ENCODE results near the gene STEAP3. TPM values are rescaled to one million over a fixed set of nuclear protein-coding genes. Genes with fewer than 3 reads are reported as not detected.

STEAP3 gene
- total RNA-seq, 1 experiment from 2014 or later: 32.3 TPM

- Histone ChIP-seq H3K4me3 (replicated peaks in 1 of 2; ENCODE audit: low read depth in 1 of 2, low read length in 2 of 2) (no peak overlapping the region), H3K9ac (ENCODE audit: low read length) (no peak overlapping the region), H3K27ac (ENCODE audit: low read depth, low read length) (no peak overlapping the region), H3K4me2 (ENCODE audit: low read length) (no peak overlapping the region), H3K4me1 (ENCODE audit: control insufficient read depth in 1 of 2, insufficient read depth in 2 of 2, low read length in 2 of 2) (peaks cover 25 to 36% of the 10 kb centered on the region in 2 experiments), H4K20me1 (ENCODE audit: insufficient read depth) (no peaks in the 10 kb centered on the region), H3K9me3 (ENCODE audit: control insufficient read depth in 1 of 2, insufficient read depth in 1 of 2, low read depth in 1 of 2, low read length in 2 of 2) (no peaks in the 10 kb centered on the region), H3K79me2 (ENCODE audit: insufficient read depth, low read length) (peaks cover 22% of the 10 kb centered on the region), H3K9me2 (ENCODE audit: insufficient read depth) (no peaks in the 10 kb centered on the region), H3K36me3 (ENCODE audit: control insufficient read depth in 1 of 2, insufficient read depth in 2 of 2, low read length in 2 of 2) (0 out of 4 replicates have a peak, but pooled peaks cover 0 to 4% of the 10 kb centered on the region in 2 experiments), H2AFZ (ENCODE audit: low read depth, low read length, poor library complexity, severe bottlenecking) (no peak overlapping the region), H3K27me3 (ENCODE audit: insufficient read depth, low read length) (no peaks in the 10 kb centered on the region)
- no TSS peak for BruUV-seq (replicated peaks)
- no peak for TF ChIP-seq TCF7L2 (IDR thresholded peaks at IDR 0.05; ENCODE audit: borderline replicate concordance, extremely low read depth, insufficient read depth, insufficient read length)
- TF ChIP-seq, protein P1, sequence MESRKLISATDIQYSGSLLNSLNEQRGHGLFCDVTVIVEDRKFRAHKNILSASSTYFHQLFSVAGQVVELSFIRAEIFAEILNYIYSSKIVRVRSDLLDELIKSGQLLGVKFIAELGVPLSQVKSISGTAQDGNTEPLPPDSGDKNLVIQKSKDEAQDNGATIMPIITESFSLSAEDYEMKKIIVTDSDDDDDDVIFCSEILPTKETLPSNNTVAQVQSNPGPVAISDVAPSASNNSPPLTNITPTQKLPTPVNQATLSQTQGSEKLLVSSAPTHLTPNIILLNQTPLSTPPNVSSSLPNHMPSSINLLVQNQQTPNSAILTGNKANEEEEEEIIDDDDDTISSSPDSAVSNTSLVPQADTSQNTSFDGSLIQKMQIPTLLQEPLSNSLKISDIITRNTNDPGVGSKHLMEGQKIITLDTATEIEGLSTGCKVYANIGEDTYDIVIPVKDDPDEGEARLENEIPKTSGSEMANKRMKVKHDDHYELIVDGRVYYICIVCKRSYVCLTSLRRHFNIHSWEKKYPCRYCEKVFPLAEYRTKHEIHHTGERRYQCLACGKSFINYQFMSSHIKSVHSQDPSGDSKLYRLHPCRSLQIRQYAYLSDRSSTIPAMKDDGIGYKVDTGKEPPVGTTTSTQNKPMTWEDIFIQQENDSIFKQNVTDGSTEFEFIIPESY (IDR thresholded peaks at IDR 0.05; ENCODE audit: extremely low read depth, insufficient replicate concordance, low read length): no peak
- TF ChIP-seq YY1 (IDR thresholded peaks at IDR 0.05; ENCODE audit: extremely low read depth, insufficient replicate concordance, low read depth, low read length): no peak
- TF ChIP-seq POLR2A (IDR thresholded peaks at IDR 0.05; ENCODE audit: borderline replicate concordance, extremely low read depth, insufficient read depth, insufficient read length): no peak
- no peak for TF ChIP-seq POLR2AphosphoS5 (IDR thresholded peaks at IDR 0.05; ENCODE audit: low read depth, low read length)
- TF ChIP-seq ELF1 (IDR thresholded peaks at IDR 0.05; ENCODE audit: borderline replicate concordance, low read depth): no peak
- TF ChIP-seq ZNF274 (IDR thresholded peaks at IDR 0.05; ENCODE audit: low read depth, low read length): no peak
- ChIA-PET RAD21 (ENCODE audit: low non-redundant PET in 1 of 2, low total read pairs in 2 of 2, uncharacterized antibody in 2 of 2, unreplicated experiment in 2 of 2) (no interaction called here), POLR2A (no interaction called here), CTCF (interaction anchor here (1.5 kb wide), 1 partner anchor 54 kb away, joined by 3 read pairs; no protein-coding TSS in a partner anchor)
- DNase-seq (ENCODE audit: low read depth, low spot score): no peak
- no peak for ATAC-seq
- intact Hi-C loops (cut with micrococcal nuclease): no loop called here
Measured at GRCh38 chr2:119236796-119237195, 13.2 kb downstream of the STEAP3 start.

All from HCT116 (cell line).